ENCODE data around the gene ANKRD42.
"Not testable (repeated sequence)": the region's sequence is repeated elsewhere in the genome, so short reads cannot be mapped to it uniquely, and the experiment has no call there.

ANKRD42 gene

DNA sequence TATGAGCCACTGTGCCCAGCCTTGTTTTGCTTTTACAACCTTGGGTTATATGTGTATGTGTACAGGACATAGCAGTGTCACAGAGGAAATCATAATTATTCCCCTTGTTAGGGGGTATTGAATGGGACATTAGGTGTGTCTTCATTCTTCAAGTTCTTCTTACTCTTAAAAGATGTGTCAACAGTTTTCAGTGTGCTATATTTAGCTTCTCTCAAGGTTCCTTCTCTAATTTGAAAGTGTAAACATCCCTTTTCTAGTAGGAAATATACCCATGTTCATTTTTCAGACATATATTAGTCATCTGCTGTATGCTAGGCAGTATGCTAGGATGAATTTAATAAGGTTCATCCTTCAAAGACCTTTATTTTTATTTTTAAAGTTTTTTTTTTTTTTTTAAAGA is 19.5 kb upstream of the ANKRD42 start:
- no peak for DNase-seq (ENCODE audit: low spot score)

DNA sequence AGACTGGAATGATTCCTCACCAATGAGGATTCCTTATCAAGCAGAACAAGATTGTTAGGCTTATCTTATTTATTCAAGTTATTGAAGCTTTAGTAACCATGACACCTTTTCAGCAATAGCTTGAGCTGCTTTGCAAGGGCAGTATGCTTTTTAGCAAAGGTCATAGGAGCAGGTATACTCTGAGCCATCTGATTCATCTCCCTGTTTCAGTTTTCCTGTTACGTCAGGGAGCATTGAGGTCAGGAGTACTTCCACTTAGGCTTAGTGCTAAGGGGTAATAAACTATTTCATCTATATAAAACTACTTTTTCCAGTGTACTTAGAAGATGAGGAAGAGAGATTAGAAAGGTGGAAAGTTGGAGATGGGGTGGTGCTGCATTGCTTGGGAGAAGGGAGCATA is 17.7 kb upstream of the ANKRD42 start:
- DNase-seq (ENCODE audit: low spot score), result no peak

DNA sequence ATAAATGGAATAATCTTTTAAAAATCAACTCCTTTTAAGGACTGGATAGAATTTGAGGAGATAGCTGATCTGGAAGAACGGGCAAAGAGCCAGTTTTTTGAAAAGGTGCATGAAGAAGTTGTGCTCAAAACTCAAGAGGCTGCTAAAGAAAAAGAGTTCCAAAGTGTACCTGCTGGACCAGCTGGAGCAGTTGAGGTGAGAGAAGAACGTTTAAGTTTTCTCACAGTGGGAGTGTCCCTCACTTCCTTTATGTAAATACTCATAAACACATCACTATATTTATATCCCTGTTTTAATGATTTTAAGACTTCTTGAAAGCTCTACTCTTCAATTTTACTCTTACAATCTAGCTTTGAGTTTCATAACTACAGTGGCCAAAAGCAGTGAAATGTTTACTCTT is 11.7 kb upstream of the ANKRD42 start:
- DNase-seq (ENCODE audit: low spot score), result no peak

DNA sequence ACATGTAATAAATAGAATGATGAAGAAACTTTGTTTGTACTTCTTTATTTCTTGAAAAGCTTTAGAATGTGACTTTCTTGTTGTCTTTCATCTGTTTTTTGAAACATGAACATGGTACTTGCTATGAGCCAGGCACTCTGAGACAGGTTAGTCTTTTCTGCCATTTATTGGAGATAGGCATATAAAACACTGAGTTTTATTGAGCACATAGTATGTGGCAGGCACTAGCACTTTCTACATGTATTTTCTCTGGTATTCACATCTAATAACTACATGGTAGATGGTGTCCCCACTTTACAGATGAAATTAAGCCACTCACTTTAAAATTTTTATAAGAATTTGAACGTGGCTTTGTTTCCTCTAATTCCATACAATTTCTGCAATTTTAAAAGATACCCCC is 7.7 kb upstream of the ANKRD42 start:
- no peak for DNase-seq (ENCODE audit: low spot score)

DNA sequence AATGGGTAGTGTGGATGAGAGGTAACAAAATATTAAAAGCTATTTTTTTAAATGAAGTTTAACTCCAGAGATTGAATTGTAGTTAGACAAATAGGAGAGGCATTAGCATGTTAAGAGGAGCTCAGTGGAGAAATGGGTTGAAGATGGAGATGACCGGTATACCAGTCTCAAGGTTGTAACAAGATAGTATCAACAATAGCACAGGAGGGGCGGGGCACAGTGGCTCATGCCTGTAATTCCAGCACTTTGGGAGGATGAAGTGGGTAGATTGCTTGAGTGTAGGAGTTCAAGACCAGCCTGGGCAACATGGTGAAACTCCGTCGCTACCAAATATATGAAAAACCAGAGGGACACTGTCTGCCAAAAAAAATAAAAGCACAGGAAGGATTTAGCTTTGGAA is 6.0 kb upstream of the ANKRD42 start:
- DNase-seq (ENCODE audit: low spot score), result no peak

DNA sequence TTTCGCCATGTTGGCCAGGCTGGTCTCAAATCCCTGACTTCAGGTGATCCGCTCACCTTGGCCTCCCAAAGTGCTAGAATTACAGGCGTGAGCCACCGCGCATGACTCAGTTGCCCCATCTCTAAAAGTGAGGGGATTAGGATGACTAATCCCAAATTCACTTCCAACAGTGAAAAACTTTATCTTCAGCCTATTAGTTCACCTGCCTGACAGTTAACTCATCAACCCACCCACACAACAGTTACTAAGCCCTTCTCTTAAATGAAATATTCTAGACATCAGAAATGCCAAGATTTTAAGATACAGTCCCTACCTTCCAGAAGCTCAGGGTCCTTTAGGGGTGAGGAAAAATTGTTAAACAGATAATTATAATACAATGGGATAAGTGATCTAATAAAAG is 2.0 kb upstream of the ANKRD42 start:
- no peak for DNase-seq (ENCODE audit: low spot score)

DNA sequence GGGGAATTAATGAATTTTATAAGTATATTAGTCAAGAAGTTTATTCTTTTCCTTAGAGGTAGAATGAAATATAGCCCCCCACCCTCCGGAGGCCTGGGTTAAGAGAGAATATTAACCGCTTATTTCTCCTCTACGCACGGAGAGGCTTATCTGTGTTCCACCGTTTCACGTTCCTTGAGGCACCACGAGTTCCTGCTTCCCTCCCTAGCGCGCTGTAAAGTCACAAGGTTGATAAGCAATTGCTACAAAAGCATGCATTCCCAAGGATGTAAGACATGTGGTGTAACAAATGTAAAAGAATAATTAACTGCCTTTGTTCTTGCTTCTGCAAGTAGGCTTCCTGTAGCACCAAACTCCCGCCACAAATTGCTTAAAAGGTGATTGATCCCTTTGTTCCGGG is 1.5 kb upstream of the ANKRD42 start:
- no peak for DNase-seq (ENCODE audit: low spot score)

DNA sequence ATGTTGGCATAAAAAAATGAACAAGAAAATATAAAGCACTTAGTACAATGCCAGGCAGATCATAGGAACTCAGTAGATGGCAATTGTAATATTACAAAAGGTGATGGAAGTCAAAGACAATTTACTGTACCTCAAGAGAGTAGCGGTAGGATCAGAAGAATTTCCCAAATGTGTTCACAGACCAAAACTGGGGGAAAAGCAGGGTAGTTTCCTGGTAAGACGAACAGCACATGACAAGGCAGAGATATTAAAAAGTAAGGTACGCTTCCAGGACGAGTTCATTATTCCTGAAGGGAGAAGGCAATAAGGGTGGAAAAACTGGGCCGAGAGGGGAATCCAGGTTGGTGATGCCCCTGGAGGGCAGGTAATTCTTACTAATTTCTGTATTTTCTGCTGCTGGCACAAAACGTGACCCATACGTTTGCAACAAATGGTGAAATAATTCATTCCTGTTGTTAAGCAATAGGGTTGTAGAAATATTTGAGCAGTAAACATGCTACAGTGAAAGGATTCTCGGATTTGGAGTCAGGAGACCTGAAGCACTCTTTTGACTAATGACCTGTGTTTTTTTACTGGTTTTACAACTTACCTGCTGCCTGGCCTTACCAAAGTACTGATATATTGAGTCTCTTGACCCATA is 786 bp upstream of the ANKRD42 start:
- DNase-seq (ENCODE audit: low spot score), result no peak

DNA sequence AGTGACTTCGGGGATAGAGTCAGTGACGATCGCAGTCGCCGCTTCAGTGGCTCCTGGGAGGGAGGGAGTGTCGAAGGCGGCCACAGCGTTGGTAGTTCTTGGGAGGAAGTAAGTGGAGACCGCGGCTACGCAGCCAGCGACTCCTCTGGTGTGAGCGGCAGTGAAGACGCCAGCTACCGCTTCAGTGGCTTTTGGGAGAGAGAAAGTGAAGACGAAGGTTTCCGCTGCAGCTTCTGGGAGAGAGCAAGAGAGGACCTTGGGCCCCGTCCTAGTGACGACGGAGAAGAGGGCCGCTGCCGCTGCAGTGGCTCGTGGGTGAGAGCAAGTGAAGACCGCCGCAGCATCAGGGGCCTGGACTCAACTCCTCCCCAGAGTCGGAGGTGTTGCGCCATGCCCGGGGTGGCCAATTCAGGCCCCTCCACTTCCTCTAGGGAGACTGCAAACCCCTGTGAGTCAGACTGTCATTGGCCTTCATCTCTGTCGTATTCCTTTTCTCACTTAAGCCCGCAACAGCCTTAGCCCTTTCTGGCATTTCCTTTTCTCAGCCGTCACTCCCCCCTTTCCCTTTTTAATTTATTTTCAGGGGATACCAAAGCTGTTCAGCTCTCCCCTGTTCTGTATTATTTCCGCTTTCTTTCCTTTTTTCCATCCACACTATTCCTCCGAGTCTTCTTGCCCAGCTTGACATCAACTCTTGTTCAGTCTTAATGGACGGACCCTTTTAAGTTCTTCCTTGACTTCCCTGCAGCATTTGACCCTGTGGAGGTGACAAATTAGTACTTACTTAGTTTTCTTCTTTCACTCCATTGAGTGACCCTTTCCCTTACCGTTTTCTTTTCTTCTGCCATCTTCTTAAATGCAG is 1.0 kb downstream of the ANKRD42 start:
- peak; percentile 56 for DNase-seq (ENCODE audit: low spot score)

DNA sequence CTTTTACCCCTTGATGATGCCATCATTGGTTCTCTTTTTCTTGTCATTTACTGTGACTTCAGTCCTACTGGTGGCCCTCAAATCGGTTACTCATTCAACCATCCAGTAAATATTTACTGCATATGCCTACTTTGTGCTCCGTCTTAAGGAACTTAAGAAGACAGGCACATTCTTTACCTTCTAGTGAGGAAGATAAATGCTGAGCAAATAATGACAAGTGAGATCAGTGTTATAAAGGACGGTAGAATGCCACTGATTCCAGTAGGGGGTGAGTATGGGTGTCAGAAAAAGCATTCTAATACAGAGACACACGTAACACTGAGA is 1.6 kb downstream of the ANKRD42 start:
- DNase-seq (ENCODE audit: low spot score), result peak; percentile 5

DNA sequence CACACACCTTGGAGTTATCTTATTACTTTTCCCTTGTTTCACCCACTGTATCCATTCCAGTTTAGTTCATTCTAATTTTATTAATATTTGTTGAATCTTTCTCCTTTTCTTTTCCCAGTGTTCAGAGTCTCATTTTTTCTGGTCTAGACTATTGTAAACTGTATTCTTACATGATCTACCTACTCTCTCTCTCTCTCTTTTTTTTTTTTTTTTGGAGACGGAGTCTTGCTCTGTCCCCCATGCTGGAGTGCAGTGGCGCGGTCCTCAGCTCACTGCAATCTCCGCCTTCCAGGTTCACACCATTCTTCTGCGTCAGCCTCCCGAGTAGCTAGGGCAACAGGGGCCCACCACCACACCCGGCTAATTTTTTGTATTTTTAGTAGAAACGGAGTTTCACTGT is 2.1 kb downstream of the ANKRD42 start:
- DNase-seq (ENCODE audit: low spot score), result no peak

DNA sequence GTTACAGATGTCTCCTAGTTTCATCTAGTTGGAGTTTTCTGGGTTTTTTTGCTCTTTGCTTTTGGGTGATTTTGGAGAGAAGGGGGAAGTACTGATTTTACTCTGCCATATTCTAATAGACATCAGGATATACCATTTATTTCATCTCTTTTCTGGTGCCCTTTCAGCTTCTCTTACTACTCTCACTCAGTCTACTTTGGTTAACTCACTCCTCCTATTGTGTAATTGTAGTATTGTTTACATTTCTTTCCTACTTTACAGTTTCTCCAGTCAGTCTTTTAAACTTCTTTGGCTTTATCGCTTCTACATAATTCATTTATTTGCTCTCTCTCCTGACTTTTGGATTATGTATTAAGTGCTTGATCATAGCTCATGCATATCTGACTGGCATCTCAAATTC is 6.5 kb downstream of the ANKRD42 start:
- DNase-seq (ENCODE audit: low spot score), result no peak

DNA sequence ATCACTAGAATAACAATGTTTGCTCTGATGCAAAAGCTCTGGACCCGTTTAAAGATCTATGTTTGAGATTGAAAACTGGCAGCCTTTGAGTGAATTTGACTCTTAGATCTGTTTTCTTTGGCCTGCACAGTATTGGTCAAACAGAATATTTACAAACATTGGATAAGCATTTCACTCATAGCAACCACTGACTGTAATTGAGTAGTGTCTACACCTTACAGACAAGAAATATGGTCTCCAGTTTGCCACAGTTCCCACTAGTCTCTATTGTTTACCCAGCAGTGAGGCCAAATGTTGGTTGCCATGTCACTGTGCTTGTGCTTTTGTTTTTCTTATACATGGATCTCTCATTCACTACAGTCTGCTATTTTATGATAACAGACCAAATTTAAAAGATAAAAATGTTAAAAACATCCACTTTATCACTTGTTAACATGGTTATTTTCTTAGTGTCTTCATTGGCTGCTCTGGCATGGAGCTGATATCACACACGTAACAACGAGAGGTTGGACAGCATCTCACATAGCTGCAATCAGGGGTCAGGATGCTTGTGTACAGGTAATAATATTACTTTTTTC is 12.2 kb downstream of the ANKRD42 start:
- DNase-seq (ENCODE audit: low spot score), result no peak

DNA sequence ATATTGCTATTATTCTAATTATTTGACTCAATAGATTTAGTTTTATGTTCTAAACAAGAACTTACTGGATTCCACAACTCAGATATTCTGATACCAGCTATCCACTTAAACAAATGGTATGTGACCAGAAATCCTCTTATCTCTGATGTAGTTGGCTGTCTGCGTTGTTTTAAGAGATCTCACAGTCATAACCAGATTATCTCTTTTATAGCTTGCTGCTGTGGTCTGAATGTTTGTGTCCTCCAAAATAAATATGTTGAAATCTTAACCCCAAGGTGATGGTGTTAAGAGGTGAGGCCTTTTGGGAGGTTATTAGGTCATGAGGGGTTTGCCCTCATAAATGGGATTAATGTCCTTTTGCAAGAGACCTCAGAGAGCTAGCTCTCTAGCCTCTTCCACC is 12.7 kb downstream of the ANKRD42 start:
- no peak for DNase-seq (ENCODE audit: low spot score)

DNA sequence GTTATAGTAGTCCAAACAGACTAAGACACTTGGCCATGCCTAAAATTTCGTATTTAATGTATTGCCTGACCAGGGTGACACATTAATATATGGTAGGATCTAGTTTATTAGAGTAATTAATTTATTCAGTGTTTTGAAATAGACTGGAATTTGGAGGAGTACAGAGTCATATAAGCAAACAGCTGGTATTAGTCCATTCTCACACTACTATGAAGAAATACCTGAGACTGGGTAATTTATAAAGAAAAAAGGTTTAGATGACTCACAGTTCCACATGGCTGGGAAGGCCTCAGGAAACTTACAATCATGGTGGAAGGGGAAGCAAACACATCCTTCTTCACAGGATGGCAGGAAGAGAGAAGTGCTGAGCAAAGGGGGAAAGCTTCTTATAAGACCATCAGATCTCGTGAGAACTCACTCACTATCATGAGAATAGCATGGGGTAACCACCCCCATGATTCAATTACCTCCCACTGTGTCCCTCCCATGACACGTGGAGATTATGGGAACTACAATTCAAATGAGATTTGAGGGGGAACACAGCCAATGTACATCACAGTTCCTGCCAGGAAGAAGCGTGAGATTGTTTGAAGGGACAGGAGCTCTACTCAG is 13.4 kb downstream of the ANKRD42 start:
- not testable (repeated sequence) for DNase-seq (ENCODE audit: low spot score)

DNA sequence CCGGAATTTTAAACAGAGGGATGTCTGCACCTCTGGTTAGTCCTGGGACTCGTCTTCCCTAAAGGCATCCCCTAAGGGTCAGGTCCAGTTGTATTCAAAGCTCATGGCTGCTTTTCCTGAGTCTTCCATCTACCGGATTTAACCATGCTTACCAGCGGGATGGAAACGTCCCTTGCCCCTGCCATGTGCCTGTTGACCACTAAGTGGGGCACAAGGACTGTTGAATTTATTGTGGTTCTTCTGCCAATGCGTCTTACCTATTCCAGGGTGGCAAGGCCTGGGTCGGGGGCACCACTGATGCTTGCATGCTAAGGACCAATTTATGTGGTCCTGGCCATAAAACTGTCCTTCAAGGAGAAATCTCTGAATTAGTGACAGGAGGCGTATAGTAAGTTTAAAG is 25.6 kb downstream of the ANKRD42 start:
- no peak for DNase-seq (ENCODE audit: low spot score)

DNA sequence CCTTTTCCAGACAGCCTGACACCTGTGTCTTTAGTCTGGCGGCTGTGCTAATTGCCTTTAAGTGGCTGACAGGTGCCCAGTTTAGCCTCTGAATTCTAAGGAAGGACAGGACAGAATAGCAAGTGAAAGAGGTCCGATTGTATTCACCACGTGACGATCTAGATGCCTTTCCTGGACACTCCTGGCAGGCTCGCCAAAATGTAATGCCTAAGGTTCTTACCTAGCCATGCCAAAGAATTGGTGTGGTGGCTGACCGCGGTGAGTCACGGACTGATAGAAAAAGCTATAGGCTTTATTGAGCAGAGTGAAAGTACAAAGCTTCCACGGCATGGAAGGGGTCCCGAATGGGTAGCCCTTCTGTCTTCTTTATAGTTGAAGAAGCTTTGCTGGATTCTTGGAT is 26.7 kb downstream of the ANKRD42 start:
- DNase-seq (ENCODE audit: low spot score), result no peak

DNA sequence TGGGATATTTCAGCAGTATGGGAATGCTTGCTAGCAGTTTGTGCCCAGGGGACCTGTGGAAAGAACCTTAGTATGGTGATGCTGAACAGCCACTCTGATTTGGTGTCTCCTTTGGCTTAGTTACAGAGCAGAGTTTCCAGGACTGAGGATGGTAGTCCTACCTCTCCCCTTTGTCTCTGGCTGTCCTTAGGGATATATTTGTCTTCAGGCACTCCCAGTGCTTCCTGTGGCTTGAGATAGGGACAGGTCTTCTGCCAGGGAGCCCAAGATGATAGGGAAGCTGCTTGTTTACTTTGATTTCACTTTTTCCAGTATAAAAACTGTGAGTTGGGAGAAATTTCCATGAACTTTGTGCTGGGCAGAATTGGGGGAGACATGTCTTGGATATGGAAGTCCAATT is 28.2 kb downstream of the ANKRD42 start:
- DNase-seq (ENCODE audit: low spot score), result no peak

DNA sequence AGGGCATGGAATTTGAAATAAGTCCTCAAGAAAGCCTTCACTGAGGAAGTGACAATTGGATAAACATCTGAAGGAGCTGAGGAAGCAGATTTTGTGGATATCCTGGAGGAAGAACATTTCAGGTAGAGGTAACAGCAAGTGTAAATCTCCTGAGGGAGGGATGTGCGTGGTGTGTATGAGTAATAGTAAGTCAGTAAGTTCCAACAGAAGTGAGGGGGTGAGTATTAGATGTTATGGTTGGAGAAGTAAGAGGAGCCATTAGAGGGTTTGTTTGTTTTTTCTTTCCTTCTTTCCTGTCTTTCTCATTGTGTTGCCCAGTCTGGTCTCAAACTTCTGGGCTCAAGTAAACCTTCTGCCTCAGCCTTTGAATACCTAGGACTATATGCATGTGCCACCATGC is 29.0 kb downstream of the ANKRD42 start:
- no peak for DNase-seq (ENCODE audit: low spot score)

DNA sequence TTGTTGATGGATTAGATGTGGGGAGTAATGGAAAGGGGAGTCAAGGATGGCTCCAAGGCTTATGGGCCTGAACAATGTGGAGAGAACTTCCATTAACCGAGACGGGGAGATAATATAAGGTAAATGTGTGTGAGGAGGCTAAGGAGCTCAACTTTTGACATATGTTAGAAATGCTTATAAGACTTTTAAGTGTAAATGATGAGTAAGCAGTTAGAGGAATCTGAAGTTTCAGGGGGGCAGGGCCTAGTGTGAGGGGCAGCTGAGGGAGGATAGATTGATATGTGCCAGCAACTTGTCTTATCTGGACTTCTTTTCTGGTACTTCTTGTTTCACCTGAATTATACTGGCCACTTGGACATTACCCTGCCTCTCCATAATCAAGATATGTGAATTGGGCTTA is 29.9 kb downstream of the ANKRD42 start:
- DNase-seq (ENCODE audit: low spot score), result no peak

DNA sequence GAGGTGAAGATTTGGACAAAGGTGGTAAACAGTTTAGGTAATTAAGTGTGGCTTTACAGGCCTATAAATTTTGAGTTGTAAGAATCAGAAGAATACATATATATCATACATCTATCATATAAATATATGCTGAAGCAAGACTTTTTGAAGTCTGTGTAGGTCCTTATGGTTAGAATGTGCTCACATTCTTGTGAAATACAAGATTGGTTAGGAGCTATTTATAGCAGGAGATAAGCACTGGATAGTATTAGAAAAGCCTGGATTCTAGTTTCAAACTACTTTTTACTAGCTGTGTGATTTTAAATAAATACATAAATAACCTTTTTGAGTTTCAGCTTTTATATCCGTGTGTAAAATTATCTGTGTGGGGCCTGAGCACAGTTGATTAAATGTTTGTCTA is 42.3 kb downstream of the ANKRD42 start:
- DNase-seq (ENCODE audit: low spot score), result no peak

DNA sequence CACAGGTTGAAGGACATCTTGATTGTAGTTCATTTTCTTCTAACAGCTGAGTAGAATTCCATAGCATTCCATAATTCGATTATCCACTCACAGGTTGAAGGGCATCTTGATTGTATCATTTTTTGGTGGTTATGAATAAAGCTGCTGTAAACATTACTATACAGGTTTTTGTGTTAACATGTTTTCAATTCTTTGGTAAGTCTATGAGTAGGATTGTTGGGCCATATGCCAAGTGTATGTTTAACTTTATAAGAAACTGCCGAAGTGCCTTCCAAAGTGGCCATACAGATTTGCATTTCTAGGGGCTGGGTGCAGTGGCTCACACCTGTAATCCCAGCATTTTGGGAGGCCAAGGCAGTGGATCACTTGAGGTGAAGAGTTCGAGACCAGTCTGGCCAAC is 44.6 kb downstream of the ANKRD42 start:
- DNase-seq (ENCODE audit: low spot score), result no peak

DNA sequence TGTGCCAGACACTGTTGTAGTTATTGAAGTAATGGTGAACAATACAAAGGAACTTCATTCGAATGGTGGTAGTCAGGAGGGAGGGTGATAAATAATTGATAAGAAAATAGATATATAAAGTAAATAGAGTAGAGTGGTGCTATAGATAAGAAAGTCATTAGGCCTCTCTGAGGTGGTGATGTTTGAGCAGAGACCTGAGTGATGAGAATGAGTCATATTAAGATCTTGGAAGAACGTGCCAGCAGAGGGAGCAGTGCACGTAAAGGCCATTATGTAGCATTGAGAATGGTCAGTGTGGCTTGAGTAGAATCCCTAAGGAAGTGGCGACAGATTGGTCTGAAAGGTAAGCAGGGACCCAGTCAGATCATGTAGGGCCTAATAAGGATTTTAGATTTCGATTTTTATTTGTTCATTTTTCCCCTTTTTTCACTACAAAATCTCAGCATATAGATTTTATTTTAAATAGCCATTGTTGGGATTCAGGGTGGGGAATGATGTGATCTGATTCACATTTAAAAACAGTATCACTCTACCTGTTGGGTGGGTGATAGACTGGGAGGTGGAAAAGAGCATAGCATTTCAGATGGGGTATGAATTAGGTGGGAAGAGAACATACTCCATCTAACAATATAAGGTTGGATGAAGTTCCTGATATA is 47.9 kb downstream of the ANKRD42 start:
- DNase-seq (ENCODE audit: low spot score), result peak; percentile 53
